Inflammatory macrophage (primary cell): ENCODE measurements around the gene SYNDIG1L.
"Not testable (repeated sequence)": the region's sequence is repeated elsewhere in the genome, so short reads cannot be mapped to it uniquely, and the experiment has no call there.

ENCODE experiments used
- DNase-seq, 2 donors: peaks; one replicate each; pipeline ENCODE4 v3.0.0-alpha.2; 2020 to 2022

SYNDIG1L gene

DNA sequence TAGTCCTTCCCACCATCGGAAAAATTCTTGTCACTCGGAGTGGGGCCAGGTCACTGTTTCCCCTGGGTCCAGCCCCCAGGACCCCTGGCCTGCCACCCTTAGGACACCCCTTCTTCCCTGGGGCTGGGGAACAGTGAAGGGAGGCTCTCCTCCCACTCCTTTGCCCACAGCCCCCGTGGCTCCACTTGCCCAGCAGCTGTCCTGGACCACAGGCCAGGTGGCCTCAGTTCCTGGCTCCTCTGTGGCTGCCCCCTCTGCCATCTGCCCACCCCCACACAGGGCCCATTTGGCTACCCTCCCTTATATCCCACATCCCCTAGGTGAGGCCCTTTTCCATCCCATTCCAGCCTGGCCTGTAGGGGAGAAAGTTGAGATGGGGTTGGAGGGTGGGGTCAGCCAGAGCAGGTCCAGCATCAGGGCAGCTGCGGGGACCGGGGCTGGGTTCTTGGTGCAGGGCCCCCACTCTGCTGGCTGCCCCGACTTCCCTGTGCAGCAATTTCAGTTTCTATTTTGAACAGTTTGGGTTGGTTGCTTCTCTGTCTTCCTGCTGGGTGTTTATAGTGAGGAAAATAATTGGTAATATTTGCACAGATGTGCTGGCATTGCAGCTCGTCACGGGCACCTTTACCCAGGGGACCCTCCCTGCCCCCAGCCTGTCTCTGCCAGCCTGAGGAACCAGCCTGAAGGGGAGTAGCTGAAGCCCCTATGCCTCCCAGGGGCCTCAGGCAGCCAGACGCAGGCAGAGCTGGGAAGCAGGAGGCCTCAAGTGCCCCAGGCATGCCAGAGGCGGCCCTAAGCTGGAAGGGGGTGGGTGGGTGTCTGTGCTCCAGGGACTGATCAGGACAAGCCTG lies 23.4 kb downstream of the SYNDIG1L start:
- DNase-seq: no peak

DNA sequence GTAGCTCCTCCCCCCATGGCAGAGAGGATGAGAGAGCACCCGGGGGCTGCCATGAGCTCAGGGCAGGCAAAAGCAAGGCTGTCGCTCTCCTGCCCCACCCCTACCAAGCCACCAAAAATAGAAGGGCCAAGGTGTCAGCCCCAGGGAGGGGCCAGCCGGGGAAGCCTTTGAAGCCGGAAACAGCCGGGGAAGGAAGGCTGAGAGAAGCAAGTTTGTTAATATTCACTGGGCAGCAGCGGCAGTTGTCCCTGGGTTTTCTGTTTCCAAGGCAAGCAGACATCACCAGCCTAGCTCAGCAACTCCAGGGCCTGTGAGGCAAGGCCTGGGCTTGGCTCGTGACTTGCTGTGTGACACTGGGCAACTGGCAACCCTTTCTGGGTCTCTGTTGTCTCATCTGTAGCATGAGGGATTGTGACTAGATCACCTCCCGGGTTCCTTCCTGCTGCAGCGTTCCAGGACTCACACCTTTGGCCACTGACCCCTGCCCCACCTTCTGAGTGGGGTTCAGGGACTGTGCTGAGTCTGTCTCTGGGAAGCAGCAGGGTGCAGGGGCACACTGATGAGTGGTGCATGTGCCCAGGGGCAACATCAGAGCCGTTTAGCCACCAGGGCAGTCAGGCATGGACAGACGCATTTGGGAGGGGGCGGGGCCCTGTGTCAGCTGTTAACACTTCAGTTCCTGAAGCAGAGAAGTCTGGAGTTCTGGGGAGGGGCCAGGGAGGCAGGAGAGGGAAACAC lies 24.3 kb downstream of the SYNDIG1L start:
- peak; percentile 25 to 61 for DNase-seq

DNA sequence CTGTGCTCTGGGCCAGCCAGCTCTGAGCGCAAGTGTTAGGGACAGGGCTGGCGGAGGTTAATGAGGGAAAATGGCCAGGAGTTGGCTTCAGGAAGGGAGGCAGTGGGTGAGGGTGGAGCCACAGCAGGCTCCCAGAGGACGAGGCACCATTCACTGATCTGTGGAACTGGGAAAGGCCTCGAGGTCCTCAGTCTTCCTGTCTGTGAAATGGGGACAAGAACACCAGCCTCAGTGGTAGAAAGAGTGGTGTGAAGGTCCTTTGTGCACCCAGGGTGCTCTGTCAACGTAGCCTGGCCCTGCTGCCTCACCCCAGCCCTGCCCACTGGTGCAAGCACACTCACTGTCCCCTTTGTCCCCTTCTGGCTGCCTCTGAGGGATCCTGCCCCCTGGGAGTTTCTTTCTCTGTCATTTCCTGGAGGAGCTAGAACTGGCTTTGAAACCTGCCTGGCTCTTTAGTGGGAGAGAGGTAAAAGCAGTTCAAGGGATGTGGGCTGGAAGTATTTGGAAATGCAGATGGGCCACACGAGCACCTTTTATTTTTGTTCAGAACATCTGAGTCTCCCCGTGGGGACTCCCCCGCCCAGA lies 25.0 kb downstream of the SYNDIG1L start:
- DNase-seq: no peak

DNA sequence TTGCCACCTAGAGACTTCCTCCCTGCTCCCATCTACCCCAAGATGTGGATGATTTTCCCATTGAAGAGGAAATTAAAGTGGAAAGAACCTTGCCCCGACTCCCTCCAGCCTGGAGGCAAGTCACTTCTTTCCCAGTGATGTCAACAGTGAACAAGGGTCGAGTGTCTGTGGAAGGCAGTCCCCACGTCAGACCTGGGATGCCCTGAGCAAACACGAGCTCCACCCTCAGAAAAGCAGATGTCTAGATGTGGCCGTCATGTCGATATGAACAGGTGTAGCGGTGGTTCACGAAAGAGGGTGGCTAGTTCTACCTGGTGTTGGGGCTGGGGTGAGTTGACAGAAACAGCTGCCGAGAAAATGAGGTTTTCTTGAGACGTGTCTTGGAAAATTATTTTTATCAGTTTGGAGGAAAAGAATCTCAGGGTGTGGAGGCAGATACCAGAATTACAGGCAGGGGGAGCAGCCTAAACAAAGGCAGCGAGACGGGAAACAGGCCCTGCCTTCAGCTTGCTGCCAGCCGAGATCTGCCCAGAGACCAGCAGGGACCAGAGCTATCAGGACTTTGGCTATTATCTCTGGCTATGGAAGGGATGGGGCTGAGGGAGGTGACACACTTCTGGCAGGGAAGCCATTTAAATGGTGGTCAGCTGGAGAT lies 25.9 kb downstream of the SYNDIG1L start:
- no peak for DNase-seq

DNA sequence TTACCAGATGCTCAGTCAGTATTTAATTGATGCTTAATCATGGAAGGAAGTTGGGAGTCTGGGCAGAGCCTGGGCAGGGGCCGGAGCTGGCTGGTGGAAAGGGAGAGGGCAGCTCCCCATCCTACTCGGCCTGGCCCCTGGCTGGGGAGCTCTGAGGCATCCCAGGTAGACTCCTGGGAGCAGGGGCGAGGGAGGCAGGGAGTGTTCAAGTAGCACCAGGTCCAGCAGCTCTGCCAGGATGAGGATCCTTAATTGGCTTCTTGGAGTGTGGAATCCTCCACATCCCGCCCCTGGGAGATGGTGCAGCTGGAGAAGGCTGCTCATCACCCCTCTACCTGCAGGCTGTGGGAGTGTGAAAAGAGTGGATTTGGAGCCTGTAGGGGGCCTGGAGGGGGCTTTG lies 30.9 kb downstream of the SYNDIG1L start:
- no peak for DNase-seq

DNA sequence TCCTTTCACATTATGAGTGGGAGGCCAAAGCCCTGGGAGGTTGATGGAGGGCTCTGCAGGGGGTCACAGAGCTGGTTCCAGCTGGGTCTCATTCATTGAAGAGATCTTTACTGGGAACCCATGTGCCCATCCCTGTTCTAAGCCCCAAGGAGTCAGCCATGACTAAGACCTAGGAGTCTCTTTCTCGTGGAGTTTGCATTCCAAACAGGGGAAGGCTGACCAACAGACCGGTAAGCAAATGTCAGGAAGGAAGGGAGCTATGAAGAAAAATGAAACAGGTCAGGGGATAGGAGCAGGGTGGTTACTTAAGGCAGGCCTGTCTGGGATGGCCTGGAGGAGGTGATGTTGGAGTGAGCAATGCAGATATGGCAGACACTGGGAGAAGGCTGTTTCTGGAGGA lies 31.5 kb downstream of the SYNDIG1L start:
- no peak for DNase-seq

DNA sequence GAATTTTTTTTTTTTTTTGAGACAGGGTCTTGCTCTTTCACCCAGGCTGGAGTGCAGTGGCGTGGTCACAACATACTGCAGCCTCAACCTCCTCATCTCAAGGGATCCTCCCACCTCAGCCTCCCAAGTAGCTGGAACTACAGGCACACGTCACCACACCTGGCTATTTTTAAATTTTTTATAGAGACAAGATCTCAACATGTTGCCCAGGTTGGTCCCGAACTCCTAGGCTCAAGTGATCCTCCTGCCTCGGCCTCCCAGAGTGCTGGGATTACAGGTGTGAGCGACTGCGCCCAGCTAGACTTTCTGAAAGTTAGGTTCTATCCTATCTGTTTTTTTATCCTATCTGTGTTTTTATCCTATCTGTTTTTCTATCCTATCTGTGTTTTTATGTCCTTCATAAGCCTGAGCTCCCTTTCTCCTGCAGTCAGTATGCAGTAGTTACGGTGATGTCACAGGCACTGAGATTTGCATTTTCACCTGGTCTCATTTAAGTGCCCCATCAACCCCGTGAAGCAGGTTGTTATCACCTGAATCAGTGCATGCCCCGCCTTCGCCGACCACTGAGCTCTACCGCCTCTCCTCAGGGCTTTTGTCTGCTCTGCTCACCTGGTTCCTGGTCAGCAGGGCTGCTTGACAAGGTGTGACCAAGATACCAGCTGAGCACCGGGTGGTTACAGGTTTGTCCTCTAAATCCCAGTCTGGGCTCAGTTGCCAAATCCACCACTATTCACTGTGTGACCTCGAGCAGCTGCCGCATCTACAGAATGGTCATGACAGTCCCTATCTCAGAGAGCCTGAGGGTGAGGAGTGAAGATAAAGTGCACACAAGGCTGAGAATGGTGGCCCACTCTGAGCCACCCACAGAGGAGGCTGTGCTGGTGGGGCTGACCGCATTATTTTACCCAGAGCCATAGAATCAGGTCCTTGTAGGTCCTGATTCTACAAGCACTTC lies 33.1 kb downstream of the SYNDIG1L start:
- no peak for DNase-seq

DNA sequence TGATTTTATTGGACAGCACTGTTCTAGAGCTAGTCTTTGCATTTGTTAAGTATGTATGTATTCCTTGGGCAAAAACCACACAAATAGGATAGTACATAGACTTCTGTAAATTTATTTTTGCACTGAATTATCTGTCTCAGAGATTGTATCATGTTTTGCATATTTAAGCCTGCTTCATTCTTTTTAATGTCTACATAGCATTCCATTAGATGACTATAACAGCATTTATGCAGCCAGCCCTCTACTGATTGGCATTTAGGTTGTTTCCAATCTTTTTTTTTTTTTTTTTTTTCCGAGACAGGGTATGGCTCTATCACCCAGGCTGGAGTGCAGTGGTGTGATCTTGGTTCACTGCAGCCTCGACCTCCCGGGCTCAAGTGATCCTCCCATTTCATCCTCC lies 34.5 kb downstream of the SYNDIG1L start:
- no peak for DNase-seq

DNA sequence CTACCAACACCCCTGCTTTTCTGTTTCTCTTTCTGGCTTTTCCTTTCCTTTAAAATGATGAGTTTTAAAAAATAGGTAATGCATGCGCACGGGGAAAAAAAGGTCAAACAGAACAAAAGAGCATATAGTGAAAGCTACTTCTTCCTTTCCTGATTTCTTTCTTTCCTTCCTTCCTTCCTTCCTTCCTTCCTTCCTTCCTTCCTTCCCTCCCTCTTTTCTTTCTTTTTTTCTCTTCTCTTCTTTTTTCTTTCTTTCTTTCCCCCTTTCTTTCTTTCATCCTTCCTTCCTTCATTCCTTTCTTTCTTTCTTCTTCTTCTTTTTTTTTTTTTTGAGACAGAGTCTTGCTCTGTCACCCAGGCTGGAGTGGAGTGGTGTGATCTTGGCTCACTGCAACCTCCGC lies 35.5 kb downstream of the SYNDIG1L start:
- not testable (repeated sequence) for DNase-seq

DNA sequence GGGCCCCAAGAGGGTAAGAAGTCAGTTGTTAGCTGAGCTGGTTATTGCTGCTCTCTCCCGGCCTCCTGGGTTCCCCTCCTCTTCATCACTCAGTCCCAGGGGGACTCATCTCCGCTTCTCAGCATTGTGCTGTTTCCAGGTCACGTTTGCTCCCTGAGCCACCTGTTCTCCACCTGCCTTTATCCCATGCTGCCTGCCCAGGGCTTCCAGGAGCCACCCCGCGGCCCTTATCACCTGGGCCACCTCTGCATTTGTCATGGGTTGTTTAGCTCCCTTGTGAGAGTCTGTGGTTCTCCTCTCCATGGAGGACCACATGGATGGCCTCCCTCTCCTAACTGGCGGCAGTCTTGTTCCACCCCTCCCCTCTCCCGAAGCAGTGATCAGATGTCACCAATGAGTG lies 36.0 kb downstream of the SYNDIG1L start:
- DNase-seq: no peak

DNA sequence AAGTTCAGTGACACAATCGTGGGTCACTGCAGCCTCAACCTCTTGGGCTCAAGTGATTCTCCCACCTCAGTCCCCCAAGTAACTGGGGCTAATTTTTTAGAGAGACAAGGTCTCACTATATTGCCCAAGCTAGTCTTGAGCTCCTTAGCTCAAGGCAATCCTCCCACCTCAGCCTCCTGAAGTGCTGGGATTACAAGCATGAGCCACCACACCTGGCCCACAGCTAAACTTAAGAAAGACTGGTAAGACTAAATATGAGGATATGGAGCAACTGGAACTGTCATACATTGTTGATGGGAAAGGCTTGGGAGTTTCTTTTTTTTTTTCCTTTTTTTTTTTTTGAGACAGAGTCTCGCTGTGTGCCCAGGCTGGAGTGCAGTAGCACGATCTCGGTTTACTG lies 43.8 kb downstream of the SYNDIG1L start:
- DNase-seq: no peak

DNA sequence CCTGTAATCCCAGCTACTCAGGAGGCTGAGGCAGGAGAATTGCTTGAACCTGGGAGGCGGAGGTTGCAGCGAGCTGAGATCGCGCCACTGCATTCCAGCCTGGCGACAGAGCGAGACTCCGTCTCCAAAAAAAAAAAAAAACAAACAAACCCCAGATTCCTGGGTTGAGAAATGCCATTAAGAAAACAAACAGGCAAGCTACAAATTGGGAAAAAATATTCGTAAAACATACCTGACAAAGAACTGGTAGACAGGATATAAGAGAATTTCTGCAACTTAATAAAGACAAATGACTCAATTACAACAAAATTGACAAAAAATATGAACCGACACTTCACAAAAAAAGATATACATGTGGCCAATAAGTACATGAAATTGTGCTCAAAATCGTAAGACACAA lies 44.4 kb downstream of the SYNDIG1L start:
- DNase-seq: not testable (repeated sequence)

DNA sequence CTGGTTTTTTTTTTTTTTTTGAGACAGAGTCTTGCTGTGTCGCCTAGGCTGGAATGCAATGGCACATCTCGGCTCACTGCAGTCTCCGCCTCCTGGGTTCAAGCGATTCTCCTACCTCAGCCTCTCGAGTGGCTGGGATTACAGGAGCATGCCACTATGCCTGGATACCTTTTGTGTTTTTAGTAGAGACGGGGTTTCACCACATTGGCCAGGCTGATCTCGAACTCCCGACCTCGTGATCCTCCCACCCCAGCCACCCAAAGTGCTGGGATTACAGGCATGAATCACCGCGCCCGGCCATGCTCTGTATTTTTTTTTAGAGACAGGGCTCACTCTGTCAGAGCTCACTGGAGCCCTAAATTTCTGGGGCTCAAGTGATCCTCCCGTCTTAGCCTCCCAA lies 45.2 kb downstream of the SYNDIG1L start:
- DNase-seq: no peak

DNA sequence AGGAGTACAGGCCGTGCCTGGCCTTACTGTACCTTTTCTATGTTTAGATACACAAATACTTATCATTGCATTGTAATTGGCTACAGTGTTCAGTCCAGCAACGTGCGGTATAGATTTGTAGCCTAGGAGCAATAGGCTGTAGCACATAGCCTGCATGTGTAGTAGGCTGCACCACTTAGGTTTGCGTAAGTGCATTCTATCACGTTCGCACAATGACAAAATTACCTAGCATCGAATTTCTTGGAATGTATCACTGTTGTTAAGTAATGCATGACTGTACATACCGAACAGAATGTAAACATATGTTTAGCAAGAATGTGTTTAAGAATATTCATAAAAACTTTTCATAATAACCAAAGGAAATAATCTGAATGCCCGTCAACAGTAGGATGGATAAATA lies 45.8 kb downstream of the SYNDIG1L start:
- no peak for DNase-seq

DNA sequence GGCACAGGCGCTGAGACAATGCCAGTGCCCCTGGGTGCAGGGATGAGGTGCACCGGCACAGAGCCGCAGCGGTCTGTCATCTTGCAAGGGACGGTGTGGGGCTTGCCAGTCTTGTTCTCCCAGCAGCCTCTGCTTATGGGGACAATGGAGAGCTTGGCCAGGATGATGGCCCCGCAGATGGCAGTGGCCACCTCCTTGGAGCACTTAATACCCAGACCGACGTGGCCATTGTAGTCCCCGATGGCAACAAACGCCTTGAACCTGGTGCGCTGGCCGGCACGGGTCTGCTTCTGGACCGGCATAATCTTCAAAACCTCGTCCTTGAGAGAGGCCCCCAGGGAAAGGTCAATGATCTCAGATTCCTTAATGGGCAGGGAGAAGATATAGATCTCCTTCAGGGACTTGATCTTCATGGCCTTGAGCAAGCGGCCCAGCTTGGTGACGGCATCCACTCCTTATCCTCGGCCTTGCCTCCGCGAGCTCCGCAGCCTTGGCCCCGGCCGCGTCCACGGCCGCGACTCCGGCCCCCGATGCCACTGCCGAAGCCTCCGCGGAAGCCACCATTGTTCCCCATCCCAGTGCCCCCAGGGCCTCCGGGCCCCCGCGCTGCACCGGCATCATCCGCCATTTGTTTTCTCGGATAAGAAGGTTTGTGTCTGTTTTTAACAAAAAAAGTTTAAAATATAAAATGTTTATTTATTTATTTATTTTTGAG lies 47.9 kb downstream of the SYNDIG1L start:
- DNase-seq: no peak

DNA sequence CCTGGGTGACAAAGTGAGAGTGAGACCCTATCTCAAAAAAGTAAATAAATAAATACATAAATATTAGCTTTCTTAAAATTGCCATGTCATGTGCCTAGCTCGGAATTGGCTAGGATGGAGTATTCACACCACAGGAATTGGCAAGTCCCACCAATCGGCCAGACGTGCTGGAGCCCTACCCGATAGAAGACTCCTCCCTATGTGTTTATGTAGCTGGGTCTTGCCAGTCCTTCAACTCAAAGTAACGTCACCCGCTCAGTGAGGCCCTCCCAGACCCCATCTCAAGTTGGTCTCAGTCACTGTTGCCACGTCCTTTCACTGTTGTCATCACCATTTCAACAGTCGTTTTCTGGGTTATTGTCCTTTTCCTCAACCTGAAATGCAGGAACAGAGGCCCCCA lies 57.6 kb downstream of the SYNDIG1L start:
- DNase-seq: no peak

DNA sequence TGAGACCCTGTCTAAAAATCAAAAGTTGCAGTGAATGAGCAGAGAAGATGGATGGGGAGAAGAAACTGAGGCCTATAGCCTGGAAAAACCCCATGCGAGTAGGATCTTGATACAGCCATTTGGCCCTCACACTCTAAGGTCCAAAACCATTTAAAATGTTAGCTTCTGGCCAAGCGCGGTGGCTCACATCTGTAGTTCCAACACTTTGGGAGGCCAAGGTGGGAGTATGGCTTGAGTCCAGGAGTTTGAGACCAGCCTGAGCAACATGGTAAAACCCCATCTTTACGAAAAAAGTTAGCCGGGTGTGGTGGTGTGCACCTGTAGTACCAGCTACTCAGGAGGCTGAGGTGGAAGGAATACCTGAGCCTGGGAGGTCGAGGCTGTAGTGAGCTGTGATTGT lies 58.0 kb downstream of the SYNDIG1L start:
- DNase-seq: no peak

DNA sequence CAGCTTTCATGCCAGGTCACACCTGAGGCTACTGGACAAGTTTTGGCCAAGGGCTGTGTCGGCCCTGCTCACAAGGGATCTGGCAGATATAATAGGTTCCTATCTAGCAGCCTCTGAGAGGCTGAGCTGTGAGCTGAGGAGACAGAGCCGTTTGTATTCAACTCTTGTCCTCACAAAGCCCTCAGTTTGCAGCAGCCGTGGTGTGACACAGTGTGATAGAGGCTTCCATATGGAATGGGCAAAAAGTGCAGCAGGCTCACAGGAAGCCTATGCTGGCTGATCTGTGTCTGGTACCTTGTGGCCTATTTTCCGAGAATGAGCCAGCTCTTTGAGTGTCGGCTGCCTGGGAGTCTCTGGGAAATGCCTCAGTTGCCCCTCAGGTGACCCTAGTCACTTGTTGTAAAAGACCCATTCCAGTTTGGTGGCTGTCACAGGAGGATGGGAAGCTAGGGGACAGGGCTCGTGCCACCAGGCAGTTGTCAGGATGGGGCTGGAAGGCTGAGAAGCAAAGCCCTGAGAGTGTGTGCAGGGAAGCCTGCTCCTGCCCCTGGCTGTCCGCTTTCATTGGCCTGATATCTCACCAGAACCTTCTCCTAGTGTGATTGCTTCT lies 61.6 kb downstream of the SYNDIG1L start:
- DNase-seq: no peak

DNA sequence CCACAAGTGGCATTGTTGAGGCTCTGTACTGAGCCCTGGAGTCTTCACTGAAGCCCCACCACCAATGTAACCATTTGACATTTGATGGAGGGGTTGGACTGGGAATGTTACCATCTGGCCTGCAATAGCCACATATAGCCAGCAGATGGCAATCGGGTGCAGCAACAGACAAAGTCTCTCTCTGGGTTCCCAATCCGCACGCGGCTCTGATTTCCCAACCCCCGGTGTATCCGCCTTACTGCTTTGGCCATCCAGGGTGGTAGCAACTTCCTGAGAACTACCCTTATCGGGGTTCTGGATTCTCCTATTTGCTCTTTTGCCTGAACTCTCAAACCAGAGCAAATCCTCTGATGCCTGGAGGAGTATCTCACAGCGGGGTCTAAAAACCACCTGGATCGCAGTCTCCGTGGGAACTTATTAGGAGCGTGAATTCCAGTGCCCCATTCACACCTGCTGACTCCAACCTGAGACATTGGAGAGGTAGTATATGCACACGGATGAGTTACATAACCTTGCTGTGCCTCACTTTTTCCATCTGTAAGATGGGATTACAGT lies 63.6 kb downstream of the SYNDIG1L start:
- peak; percentile 87 to 91 for DNase-seq

DNA sequence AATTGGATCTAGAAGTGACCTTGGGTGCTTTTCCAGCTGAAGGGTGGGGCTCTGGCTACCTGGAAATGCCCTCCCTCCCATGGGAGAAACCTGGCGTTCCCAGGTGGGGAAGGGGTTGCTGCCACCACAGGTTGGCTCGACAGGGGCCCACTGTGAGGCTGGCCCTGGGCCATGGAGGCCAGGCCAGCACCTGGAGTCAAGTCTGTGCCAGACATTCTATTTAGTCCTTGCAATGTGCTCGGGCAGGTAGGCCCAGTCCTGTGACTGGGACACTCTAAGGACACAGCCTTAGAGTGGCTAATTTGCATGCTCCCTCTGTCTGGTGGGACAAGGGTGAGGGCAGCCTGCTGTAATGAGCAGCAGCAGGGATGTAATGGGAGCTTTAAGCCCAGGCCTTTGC lies 65.8 kb downstream of the SYNDIG1L start:
- DNase-seq: no peak
